SK-N-SH (cell line): Measurements from ENCODE around the gene CLPSL2. TPM values are rescaled to one million over a fixed set of nuclear protein-coding genes. Genes with fewer than 3 reads are reported as not detected.

Experiments
- CTCF ChIA-PET: fragments of 300-600, 350-600 bp; formaldehyde crosslinking; extraction: SDS; loops from one replicate; lab custom pipeline; 2021; lab: Yijun Ruan, JAX
- POLR2A ChIA-PET: fragments of 350-600 bp; sonication (Branson Sonifier 250); formaldehyde crosslinking; extraction: SDS; loops from one replicate; lab custom pipeline; 2020; ENCODE audit warnings: antibody characterized with exemption, inconsistent platforms; lab: Yijun Ruan, JAX
- DNase-seq: peaks from one replicate; pipeline ENCODE4 v3.0.0; 2012
- H2AFZ ChIP-seq: fragments of 200-600 bp; sonication (generic); 2 replicates; pipeline ENCODE4 v1.8.1; 2016; ENCODE audit warnings: antibody characterized with exemption, mild to moderate bottlenecking, low read depth
- H3F3A ChIP-seq: fragments of 200-600 bp; sonication (generic); replicated peaks from 2 replicates; pipeline ENCODE3; 2016; ENCODE audit warnings: antibody characterized with exemption, mild to moderate bottlenecking; ENCODE audit not compliant: insufficient read depth
- H3K27ac ChIP-seq, 2 experiments: fragments of 200-500 bp in 1 of 2; fragments of 200-600 bp in 1 of 2; sonication (Bioruptor generic) in 1 of 2; sonication (generic), shearing (Covaris generic) in 1 of 2; 2 replicates each; pipeline versions ENCODE4 v1.5.1 to v1.6.1; 2014 to 2016; ENCODE audit warnings: low read depth in 2 of 2, inconsistent platforms in 1 of 2, low read length in 1 of 2, mild to moderate bottlenecking in 1 of 2, mixed read lengths in 1 of 2
- H3K27me3 ChIP-seq: fragments of 200-600 bp; sonication (generic), shearing (Covaris generic); 2 replicates; pipeline ENCODE4 v1.6.1; 2016; ENCODE audit warnings: mixed run types; ENCODE audit not compliant: insufficient read depth
- H3K36me3 ChIP-seq, 2 experiments: fragments of 200-500 bp in 1 of 2; fragments of 200-600 bp in 1 of 2; sonication (Bioruptor generic) in 1 of 2; sonication (generic) in 1 of 2; replicated peaks in 1 of 2; 2 replicates each; pipeline versions ENCODE3 to v1.5.1; 2014 to 2016; ENCODE audit warnings: low read length in 1 of 2, mild to moderate bottlenecking in 1 of 2; ENCODE audit not compliant: insufficient read depth in 2 of 2, control insufficient read depth in 1 of 2
- H3K4me1 ChIP-seq, 2 experiments: fragments of 200-500 bp in 1 of 2; fragments of 200-600 bp in 1 of 2; sonication (Bioruptor generic) in 1 of 2; sonication (generic), shearing (Covaris generic) in 1 of 2; 2 replicates each; pipeline versions ENCODE4 v1.5.1 to v1.6.1; 2014 to 2016; ENCODE audit warnings: low read depth in 1 of 2, low read length in 1 of 2, mixed run types in 1 of 2; ENCODE audit not compliant: insufficient read depth in 2 of 2, control insufficient read depth in 1 of 2
- H3K4me2 ChIP-seq: fragments of 200-600 bp; sonication (generic), shearing (Covaris generic); 2 replicates; pipeline ENCODE4 v1.6.1; 2017; ENCODE audit warnings: mixed run types
- H3K4me3 ChIP-seq, 2 experiments: fragments of 200-500 bp in 1 of 2; fragments of 200-600 bp in 1 of 2; sonication (Bioruptor generic) in 1 of 2; sonication (generic), shearing (Covaris generic) in 1 of 2; 2 replicates each; pipeline versions ENCODE4 v1.5.1 to v1.8.1; 2014 to 2016; ENCODE audit warnings: low read depth in 2 of 2, inconsistent platforms in 1 of 2, low read length in 1 of 2, mild to moderate bottlenecking in 1 of 2, mixed read lengths in 1 of 2, moderate library complexity in 1 of 2
- H3K79me2 ChIP-seq: fragments of 200-600 bp; sonication (generic); 2 replicates; pipeline ENCODE4 v1.8.1; 2017; ENCODE audit warnings: mild to moderate bottlenecking; ENCODE audit not compliant: insufficient read depth
- H3K9ac ChIP-seq: fragments of 200-600 bp; sonication (generic); 2 replicates; pipeline ENCODE4 v1.6.1; 2017; ENCODE audit warnings: mixed run types
- H3K9me2 ChIP-seq: fragments of 200-600 bp; sonication (generic); 2 replicates; pipeline ENCODE4 v1.6.1; 2017; ENCODE audit warnings: mixed run types
- H3K9me3 ChIP-seq: fragments of 200-600 bp; sonication (generic); 2 replicates; pipeline ENCODE4 v1.6.1; 2017; ENCODE audit warnings: mixed run types, mild to moderate bottlenecking, moderate library complexity
- H4K20me1 ChIP-seq: fragments of 200-600 bp; sonication (generic); 2 replicates; pipeline ENCODE4 v1.6.1; 2017; ENCODE audit warnings: mild to moderate bottlenecking, mixed run types; ENCODE audit not compliant: insufficient read depth
- ELF1 ChIP-seq: IDR thresholded peaks from 2 replicates; pipeline ENCODE4 v1.4.0; 2012
- EZH2phosphoT487 ChIP-seq: fragments of 200-600 bp; sonication (generic); IDR thresholded peaks from 2 replicates; pipeline ENCODE4 v1.6.1; 2017; ENCODE audit warnings: low read depth, mixed run types, mild to moderate bottlenecking, antibody characterized with exemption, moderate library complexity, borderline replicate concordance
- GABPA ChIP-seq: IDR thresholded peaks from 2 replicates; pipeline ENCODE4 v1.4.0; 2012; ENCODE audit warnings: low read depth, mild to moderate bottlenecking
- GATA2 ChIP-seq: sonication (generic); formaldehyde crosslinking; IDR thresholded peaks from 2 replicates; pipeline ENCODE4 v1.5.0; 2020; ENCODE audit warnings: mild to moderate bottlenecking, missing genetic modification reagents
- IRF3 ChIP-seq: fragments of 150-350 bp; IDR thresholded peaks from 2 replicates; pipeline ENCODE4 v1.6.1; 2016; ENCODE audit warnings: mild to moderate bottlenecking, low read depth, low read length
- NRF1 ChIP-seq: IDR thresholded peaks from 2 replicates; pipeline ENCODE4 v1.6.1; 2012; ENCODE audit warnings: low read depth, mild to moderate bottlenecking, low read length
- REST ChIP-seq: IDR thresholded peaks from 2 replicates; pipeline ENCODE4 v1.6.1; 2012; ENCODE audit warnings: mild to moderate bottlenecking, low read depth, low read length, moderate library complexity
- RXRA ChIP-seq: IDR thresholded peaks from 2 replicates; pipeline ENCODE4 v1.4.0; 2012; ENCODE audit warnings: low read depth, mild to moderate bottlenecking, borderline replicate concordance
- SIN3A ChIP-seq: IDR thresholded peaks from 2 replicates; pipeline ENCODE4 v1.6.1; 2012; ENCODE audit warnings: low read depth, mild to moderate bottlenecking, low read length, moderate library complexity, borderline replicate concordance
- TAF1 ChIP-seq: IDR thresholded peaks from 2 replicates; pipeline ENCODE4 v1.6.1; 2012; ENCODE audit warnings: low read depth, mild to moderate bottlenecking, low read length, moderate library complexity, borderline replicate concordance
- TCF12 ChIP-seq: IDR thresholded peaks from 2 replicates; pipeline ENCODE4 v1.4.0; 2012
- USF2 ChIP-seq: fragments of 150-350 bp; IDR thresholded peaks from 2 replicates; pipeline ENCODE4 v1.6.1; 2017; ENCODE audit warnings: antibody characterized with exemption, low read length, low read depth, borderline replicate concordance
- WGBS: methylation state at CpG from one replicate; pipeline ENCODE4 v1.1.6; 2017; ENCODE audit warnings: low lambda C conversion rate; 5-methylcytosine and 5-hydroxymethylcytosine counted together
- polyA plus RNA-seq, 3 experiments: library from polyadenylated mRNA; depleted of rRNA; stranded (reverse); fragments of >200 nt; gene quantifications; 2 replicates each; pipeline ENCODE4 v1.2.3, GENCODE V29; 2012

CLPSL2 gene
- polyA plus RNA-seq, 1 of the 3 experiments (the other 2 are of a cell fraction) = not detected

- Histone ChIP-seq H3K27ac (no peak overlapping the region), H3K4me2 (no peak overlapping the region), H4K20me1 (no peaks in the 10 kb centered on the region), H3K4me1 (no peaks in the 10 kb centered on the region; a peak in 1 of 4 replicates), H3K79me2 (no peaks in the 10 kb centered on the region), H3F3A (no peaks in the 10 kb centered on the region), H3K36me3 (no peaks in the 10 kb centered on the region), H3K9me2 (no peaks in the 10 kb centered on the region), H3K27me3 (peaks cover 12% of the 10 kb centered on the region; the same call in 1 of the 2 replicates), H3K9ac (no peak overlapping the region), H2AFZ (no peak overlapping the region), H3K9me3 (no peaks in the 10 kb centered on the region), H3K4me3 (no peak overlapping the region)
- ChIA-PET POLR2A (no interaction called here), CTCF (no interaction called here)
- TF ChIP-seq TAF1 = no peak
- TF ChIP-seq EZH2phosphoT487 = no peak
- TF ChIP-seq SIN3A = no peak
- no peak for TF ChIP-seq REST
- no peak for TF ChIP-seq RXRA
- no peak for TF ChIP-seq GATA2 (CRISPR knock-in tag)
- TF ChIP-seq ELF1 = no peak
- no peak for TF ChIP-seq IRF3
- TF ChIP-seq TCF12 = no peak
- no peak for TF ChIP-seq GABPA
- TF ChIP-seq USF2 = no peak
- no peak for TF ChIP-seq NRF1
- DNase-seq = no peak
- WGBS = 71% methylated on average over 11 of the region's 11 CpGs
Observed at GRCh38 chr6:35774116-35774794, 2.1 kb upstream of the CLPSL2 start.
